ELF-1 (cell line): ENCODE data around the gene MYO7B.

Experiments
- DNase-seq: peaks from one replicate; pipeline ENCODE4 v3.0.0-alpha.2; 2016; ENCODE audit warnings: low read depth, low spot score

Gene MYO7B

GRCh38 chr2:127608061-127609030 is 72.9 kb downstream of the MYO7B start:
- DNase-seq = no peak

GRCh38 chr2:127609031-127609751 is 73.7 kb downstream of the MYO7B start:
- no peak for DNase-seq

GRCh38 chr2:127609818-127610217 is 74.3 kb downstream of the MYO7B start:
- DNase-seq = no peak

- DNase-seq = no peak
These were observed 75.1 kb downstream of the MYO7B start for GRCh38 chr2:127610561-127610960.

GRCh38 chr2:127611076-127611925 is 75.8 kb downstream of the MYO7B start:
- DNase-seq = no peak

GRCh38 chr2:127612111-127612822 is 76.8 kb downstream of the MYO7B start:
- no peak for DNase-seq

- DNase-seq = no peak
These were observed 78.8 kb downstream of the MYO7B start for GRCh38 chr2:127614246-127614645.

GRCh38 chr2:127614731-127615130 is 79.2 kb downstream of the MYO7B start:
- DNase-seq = no peak

GRCh38 chr2:127615511-127616166 is 80.2 kb downstream of the MYO7B start:
- no peak for DNase-seq

GRCh38 chr2:127618551-127619202 is 83.2 kb downstream of the MYO7B start:
- no peak for DNase-seq

GRCh38 chr2:127619203-127619590 is 83.7 kb downstream of the MYO7B start:
- DNase-seq = no peak

GRCh38 chr2:127619877-127620705 is 84.6 kb downstream of the MYO7B start:
- DNase-seq = no peak

GRCh38 chr2:127620866-127621265 is 85.4 kb downstream of the MYO7B start:
- DNase-seq = no peak

GRCh38 chr2:127621981-127622431 is 86.5 kb downstream of the MYO7B start:
- no peak for DNase-seq

- no peak for DNase-seq
These were observed 87.3 kb downstream of the MYO7B start for GRCh38 chr2:127622561-127623387.

- DNase-seq = no peak
These were observed 88.2 kb downstream of the MYO7B start for GRCh38 chr2:127623388-127624319.

GRCh38 chr2:127624320-127624755 is 88.9 kb downstream of the MYO7B start:
- no peak for DNase-seq
